Thyroid gland (tissue), 4 donors: ENCODE results near the gene MYBBP1A.

Experiments used
- POLR2A ChIP-seq, 2 donors: fragments of 450-650 bp; IDR thresholded peaks; one replicate each; pipeline ENCODE4 v1.6.1; 2017; ENCODE audit warnings: antibody characterized with exemption in 2 of 2, mild to moderate bottlenecking in 2 of 2, moderate library complexity in 1 of 2
- TF ChIP-seq, protein P1 (sequence below), 6 experiments: fragments of 200-600 bp in 3 of 6; fragments of 450-650 bp in 3 of 6; sonication (generic) in 3 of 6; IDR thresholded peaks; one replicate each; pipeline ENCODE4 v1.5.1; 2016 to 2019; ENCODE audit warnings: antibody characterized with exemption in 6 of 6, mild to moderate bottlenecking in 2 of 6, inconsistent platforms in 1 of 6, moderate library complexity in 1 of 6

DNA sequence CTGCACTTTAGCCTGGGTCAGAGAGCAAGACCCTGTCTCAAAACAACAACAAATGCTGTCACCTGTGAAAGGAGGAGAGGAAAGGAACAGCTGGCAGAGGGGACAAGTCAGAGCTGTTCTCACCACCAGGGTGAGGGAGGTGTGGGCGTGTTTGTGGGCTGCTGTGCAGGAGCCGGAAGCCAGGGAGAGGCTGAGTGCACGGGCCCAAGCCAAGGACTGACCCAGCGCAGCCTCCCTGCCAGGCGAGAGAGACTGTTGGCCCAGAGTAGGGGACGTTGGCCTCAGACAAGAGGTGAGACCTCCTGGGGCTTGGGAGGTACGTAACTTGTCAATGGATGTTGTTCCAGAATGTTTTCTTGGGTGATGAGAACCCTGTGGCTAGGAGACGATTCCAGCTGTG, 45.8 kb downstream of the MYBBP1A start:
- TF ChIP-seq, protein P1, sequence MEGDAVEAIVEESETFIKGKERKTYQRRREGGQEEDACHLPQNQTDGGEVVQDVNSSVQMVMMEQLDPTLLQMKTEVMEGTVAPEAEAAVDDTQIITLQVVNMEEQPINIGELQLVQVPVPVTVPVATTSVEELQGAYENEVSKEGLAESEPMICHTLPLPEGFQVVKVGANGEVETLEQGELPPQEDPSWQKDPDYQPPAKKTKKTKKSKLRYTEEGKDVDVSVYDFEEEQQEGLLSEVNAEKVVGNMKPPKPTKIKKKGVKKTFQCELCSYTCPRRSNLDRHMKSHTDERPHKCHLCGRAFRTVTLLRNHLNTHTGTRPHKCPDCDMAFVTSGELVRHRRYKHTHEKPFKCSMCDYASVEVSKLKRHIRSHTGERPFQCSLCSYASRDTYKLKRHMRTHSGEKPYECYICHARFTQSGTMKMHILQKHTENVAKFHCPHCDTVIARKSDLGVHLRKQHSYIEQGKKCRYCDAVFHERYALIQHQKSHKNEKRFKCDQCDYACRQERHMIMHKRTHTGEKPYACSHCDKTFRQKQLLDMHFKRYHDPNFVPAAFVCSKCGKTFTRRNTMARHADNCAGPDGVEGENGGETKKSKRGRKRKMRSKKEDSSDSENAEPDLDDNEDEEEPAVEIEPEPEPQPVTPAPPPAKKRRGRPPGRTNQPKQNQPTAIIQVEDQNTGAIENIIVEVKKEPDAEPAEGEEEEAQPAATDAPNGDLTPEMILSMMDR (IDR thresholded peaks at IDR 0.05), result no peak
- TF ChIP-seq POLR2A (IDR thresholded peaks at IDR 0.05), result no peak
